Measurements from ENCODE around the gene CRMP1.
A peak's percentile ranks its signal among the peaks of the same experiment; 100 is the strongest.
"Not testable (repeated sequence)": the region's sequence is repeated elsewhere in the genome, so short reads cannot be mapped to it uniquely, and the experiment has no call there.

CRMP1 gene

GRCh38 chr4:5816101-5816500, 76.8 kb downstream of the CRMP1 start:
- no peak for DNase-seq

- DNase-seq = no peak
Observed at GRCh38 chr4:5815641-5816040, 77.2 kb downstream of the CRMP1 start.

- DNase-seq = no peak
Observed at GRCh38 chr4:5814421-5814820, 78.5 kb downstream of the CRMP1 start.

GRCh38 chr4:5813882-5814255, 79.0 kb downstream of the CRMP1 start:
- DNase-seq = no peak

- DNase-seq = peak in 1 of 2 donors; percentile 44
Observed at GRCh38 chr4:5812506-5813229, 80.2 kb downstream of the CRMP1 start.

GRCh38 chr4:5812057-5812456, 80.8 kb downstream of the CRMP1 start:
- not testable (repeated sequence) for DNase-seq

- DNase-seq = no peak
Observed at GRCh38 chr4:5810770-5811430, 82.0 kb downstream of the CRMP1 start.

GRCh38 chr4:5810151-5810550, 82.7 kb downstream of the CRMP1 start:
- DNase-seq = no peak

- DNase-seq = no peak
Observed at GRCh38 chr4:5809216-5809776, 83.6 kb downstream of the CRMP1 start.

GRCh38 chr4:5808081-5808741, 84.7 kb downstream of the CRMP1 start:
- DNase-seq = no peak

- no peak for DNase-seq
Observed at GRCh38 chr4:5805270-5805669, 87.6 kb downstream of the CRMP1 start.

- no peak for DNase-seq
Observed at GRCh38 chr4:5804656-5805055, 88.2 kb downstream of the CRMP1 start.

GRCh38 chr4:5802565-5802964, 90.3 kb downstream of the CRMP1 start:
- DNase-seq = no peak

- no peak for DNase-seq
Observed at GRCh38 chr4:5801696-5802095, 91.2 kb downstream of the CRMP1 start.

GRCh38 chr4:5800496-5800895, 92.4 kb downstream of the CRMP1 start:
- no peak for DNase-seq

- DNase-seq = no peak
Observed at GRCh38 chr4:5799406-5799805, 93.5 kb downstream of the CRMP1 start.

GRCh38 chr4:5798946-5799345, 93.9 kb downstream of the CRMP1 start:
- DNase-seq = no peak

GRCh38 chr4:5798462-5798861, 94.4 kb downstream of the CRMP1 start:
- DNase-seq = no peak

GRCh38 chr4:5797866-5798265, 95.0 kb downstream of the CRMP1 start:
- DNase-seq = no peak

GRCh38 chr4:5796976-5797375, 95.9 kb downstream of the CRMP1 start:
- DNase-seq = no peak

- no peak for DNase-seq
Observed at GRCh38 chr4:5795580-5795979, 97.3 kb downstream of the CRMP1 start.

- no peak for DNase-seq
Observed at GRCh38 chr4:5793514-5793913, 99.4 kb downstream of the CRMP1 start.

GRCh38 chr4:5791654-5792053, 101.2 kb downstream of the CRMP1 start:
- no peak for DNase-seq

- DNase-seq = no peak
Observed at GRCh38 chr4:5790546-5790857, 102.4 kb downstream of the CRMP1 start.
